OCI-LY3 (cell line): ENCODE data around the gene CTTN.

Experiments
- EZH2phosphoT487 ChIP-seq: fragments of 200-600 bp; shearing (Covaris generic); IDR thresholded peaks from 2 replicates; pipeline ENCODE4 v1.6.1; 2018; ENCODE audit warnings: antibody characterized with exemption, mixed run types, low read depth
- TF ChIP-seq, protein P1 (sequence below): fragments of 200-600, 300-600 bp; sonication (generic); IDR thresholded peaks from 2 replicates; pipeline ENCODE4 v1.5.1; 2014; ENCODE audit warnings: antibody characterized with exemption, low read length, low read depth

DNA sequence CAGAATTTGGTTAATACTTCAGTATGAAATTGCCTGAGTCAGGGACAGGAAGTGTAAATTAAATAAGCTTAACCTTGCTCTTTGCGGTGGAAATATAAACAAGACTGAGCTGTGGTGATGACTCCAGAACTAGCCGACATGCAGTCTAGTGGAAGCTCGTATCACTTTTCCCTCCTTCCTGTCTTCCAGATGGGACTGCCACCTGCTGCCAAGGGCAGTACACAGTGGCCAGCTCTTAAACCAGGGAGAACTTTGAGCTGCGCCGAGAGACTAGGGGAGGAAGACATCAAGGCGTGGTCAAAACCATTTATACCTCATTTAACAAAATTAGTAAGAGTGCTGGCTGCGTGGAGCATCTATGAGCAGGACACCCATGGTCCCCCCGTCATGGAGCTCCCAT is 31.3 kb upstream of the CTTN start:
- TF ChIP-seq, protein P1, sequence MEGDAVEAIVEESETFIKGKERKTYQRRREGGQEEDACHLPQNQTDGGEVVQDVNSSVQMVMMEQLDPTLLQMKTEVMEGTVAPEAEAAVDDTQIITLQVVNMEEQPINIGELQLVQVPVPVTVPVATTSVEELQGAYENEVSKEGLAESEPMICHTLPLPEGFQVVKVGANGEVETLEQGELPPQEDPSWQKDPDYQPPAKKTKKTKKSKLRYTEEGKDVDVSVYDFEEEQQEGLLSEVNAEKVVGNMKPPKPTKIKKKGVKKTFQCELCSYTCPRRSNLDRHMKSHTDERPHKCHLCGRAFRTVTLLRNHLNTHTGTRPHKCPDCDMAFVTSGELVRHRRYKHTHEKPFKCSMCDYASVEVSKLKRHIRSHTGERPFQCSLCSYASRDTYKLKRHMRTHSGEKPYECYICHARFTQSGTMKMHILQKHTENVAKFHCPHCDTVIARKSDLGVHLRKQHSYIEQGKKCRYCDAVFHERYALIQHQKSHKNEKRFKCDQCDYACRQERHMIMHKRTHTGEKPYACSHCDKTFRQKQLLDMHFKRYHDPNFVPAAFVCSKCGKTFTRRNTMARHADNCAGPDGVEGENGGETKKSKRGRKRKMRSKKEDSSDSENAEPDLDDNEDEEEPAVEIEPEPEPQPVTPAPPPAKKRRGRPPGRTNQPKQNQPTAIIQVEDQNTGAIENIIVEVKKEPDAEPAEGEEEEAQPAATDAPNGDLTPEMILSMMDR: no peak
- no peak for TF ChIP-seq EZH2phosphoT487
